SK-N-MC (cell line): ENCODE measurements around the gene ADAMTSL3.

Source experiments
- EZH2 ChIP-seq: fragments of 200-600 bp; sonication (generic); IDR thresholded peaks from one replicate; pipeline ENCODE4 v1.6.1; 2017; ENCODE audit warnings: antibody characterized with exemption
- FOXP2 ChIP-seq: optimal IDR thresholded peaks from 2 replicates; pipeline ENCODE3; 2011; ENCODE audit warnings: mild to moderate bottlenecking, moderate library complexity; ENCODE audit not compliant: insufficient read depth; ENCODE audit errors: extremely low read length, control extremely low read depth
- POLR2AphosphoS5 ChIP-seq: IDR thresholded peaks from 2 replicates; pipeline ENCODE4 v1.6.1; 2012; ENCODE audit warnings: mild to moderate bottlenecking, low read depth, low read length, borderline replicate concordance

GRCh38 chr15:83721981-83722380 is 68.1 kb downstream of the ADAMTSL3 start:
- no peak for TF ChIP-seq EZH2
- no peak for TF ChIP-seq POLR2AphosphoS5
- no peak for TF ChIP-seq FOXP2
